Measurements from ENCODE around the gene CGNL1.

CGNL1 gene

DNA sequence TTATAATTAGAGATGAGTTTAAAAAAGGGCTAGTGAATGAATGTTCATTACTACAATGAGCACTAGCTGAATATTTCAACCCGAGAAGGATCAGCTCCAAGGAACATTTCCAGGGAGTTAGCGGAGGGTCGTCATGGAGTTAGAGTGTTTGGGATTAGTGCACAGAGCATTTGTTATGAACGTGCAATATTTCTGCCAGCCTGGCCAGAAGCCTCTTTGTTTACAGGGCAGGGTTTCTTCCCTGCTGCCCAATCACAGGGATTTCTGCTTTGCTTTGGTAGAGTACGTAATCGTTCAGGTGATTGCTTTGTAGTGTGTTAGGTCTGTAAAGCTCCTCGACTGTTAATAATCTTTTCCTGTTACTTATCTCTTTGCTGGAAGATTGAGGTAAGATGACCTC is 5.9 kb downstream of the CGNL1 start:
- Histone ChIP-seq H3K79me2 (ENCODE audit: low read length) (no peaks in the 10 kb centered on the region), H2AFZ (ENCODE audit: low read length) (no peak overlapping the region), H3K27ac (ENCODE audit: low read length) (no peak overlapping the region)

DNA sequence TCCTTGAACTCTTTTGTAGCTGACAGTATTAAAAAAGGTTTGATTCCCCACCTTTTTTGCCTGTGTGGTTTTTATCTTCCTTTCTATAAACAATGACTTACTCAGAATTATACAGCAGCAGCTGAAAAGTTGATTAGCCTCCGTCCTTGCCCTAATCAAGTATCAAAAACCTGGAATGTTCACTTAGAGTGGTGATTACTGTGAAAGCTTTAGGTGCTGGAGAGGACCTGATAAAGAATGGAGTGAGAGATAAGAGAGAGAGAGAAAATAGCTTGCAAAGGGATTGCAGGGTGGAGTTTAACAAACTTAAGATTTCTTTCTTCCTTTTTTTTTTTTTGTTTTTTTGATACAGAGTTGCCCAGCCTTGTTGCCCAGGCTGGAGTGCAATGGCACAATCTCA is 6.7 kb downstream of the CGNL1 start:
- no peak overlapping the region for H3K27ac ChIP-seq (ENCODE audit: low read length)
- no peaks in the 10 kb centered on the region for H3K9me2 ChIP-seq (replicated peaks; ENCODE audit: insufficient read depth, low read length)
- H3F3A ChIP-seq (ENCODE audit: insufficient read depth, low read length): no peaks in the 10 kb centered on the region
- no peak overlapping the region for H2AFZ ChIP-seq (ENCODE audit: low read length)
- no peak for DNase-seq
- no peak overlapping the region for H3K4me3 ChIP-seq (ENCODE audit: low read length)
- no peaks in the 10 kb centered on the region for H3K27me3 ChIP-seq (replicated peaks; ENCODE audit: insufficient read depth, low read length)
- H4K20me1 ChIP-seq (ENCODE audit: insufficient read depth, low read length): no peaks in the 10 kb centered on the region
- TF ChIP-seq EZH2 (optimal IDR thresholded peaks at IDR 0.05; ENCODE audit: low read depth, low read length) (no peak), EZH2phosphoT487 (IDR thresholded peaks at IDR 0.05; ENCODE audit: low read length) (no peak)
- TF ChIP-seq, protein P1, sequence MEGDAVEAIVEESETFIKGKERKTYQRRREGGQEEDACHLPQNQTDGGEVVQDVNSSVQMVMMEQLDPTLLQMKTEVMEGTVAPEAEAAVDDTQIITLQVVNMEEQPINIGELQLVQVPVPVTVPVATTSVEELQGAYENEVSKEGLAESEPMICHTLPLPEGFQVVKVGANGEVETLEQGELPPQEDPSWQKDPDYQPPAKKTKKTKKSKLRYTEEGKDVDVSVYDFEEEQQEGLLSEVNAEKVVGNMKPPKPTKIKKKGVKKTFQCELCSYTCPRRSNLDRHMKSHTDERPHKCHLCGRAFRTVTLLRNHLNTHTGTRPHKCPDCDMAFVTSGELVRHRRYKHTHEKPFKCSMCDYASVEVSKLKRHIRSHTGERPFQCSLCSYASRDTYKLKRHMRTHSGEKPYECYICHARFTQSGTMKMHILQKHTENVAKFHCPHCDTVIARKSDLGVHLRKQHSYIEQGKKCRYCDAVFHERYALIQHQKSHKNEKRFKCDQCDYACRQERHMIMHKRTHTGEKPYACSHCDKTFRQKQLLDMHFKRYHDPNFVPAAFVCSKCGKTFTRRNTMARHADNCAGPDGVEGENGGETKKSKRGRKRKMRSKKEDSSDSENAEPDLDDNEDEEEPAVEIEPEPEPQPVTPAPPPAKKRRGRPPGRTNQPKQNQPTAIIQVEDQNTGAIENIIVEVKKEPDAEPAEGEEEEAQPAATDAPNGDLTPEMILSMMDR (IDR thresholded peaks at IDR 0.05; ENCODE audit: low read length): no peak
- H3K4me2 ChIP-seq (ENCODE audit: low read depth, low read length): no peak overlapping the region
- H3K9ac ChIP-seq (ENCODE audit: low read length): no peak overlapping the region
- no peaks in the 10 kb centered on the region for H3K4me1 ChIP-seq (ENCODE audit: low read length)
- H3K9me3 ChIP-seq (replicated peaks; ENCODE audit: insufficient read depth, low read length): no peaks in the 10 kb centered on the region
- H3K79me2 ChIP-seq (ENCODE audit: low read length): no peaks in the 10 kb centered on the region
- no peaks in the 10 kb centered on the region for H3K36me3 ChIP-seq (replicated peaks; ENCODE audit: insufficient read depth, low read length)

More for the DNA sequence above, 5.9 kb downstream of the CGNL1 start:
- Histone ChIP-seq H3F3A (ENCODE audit: insufficient read depth, low read length) (no peaks in the 10 kb centered on the region), H3K9me2 (replicated peaks; ENCODE audit: insufficient read depth, low read length) (no peaks in the 10 kb centered on the region), H3K27me3 (replicated peaks; ENCODE audit: insufficient read depth, low read length) (0 out of 2 replicates have a peak, but pooled peaks cover 1% of the 10 kb centered on the region), H3K36me3 (replicated peaks; ENCODE audit: insufficient read depth, low read length) (no peaks in the 10 kb centered on the region), H3K4me1 (ENCODE audit: low read length) (no peaks in the 10 kb centered on the region), H3K9me3 (replicated peaks; ENCODE audit: insufficient read depth, low read length) (no peaks in the 10 kb centered on the region), H3K4me2 (ENCODE audit: low read depth, low read length) (no peak overlapping the region), H3K9ac (ENCODE audit: low read length) (no peak overlapping the region), H3K4me3 (ENCODE audit: low read length) (no peak overlapping the region), H4K20me1 (ENCODE audit: insufficient read depth, low read length) (no peaks in the 10 kb centered on the region)
- DNase-seq: no peak
- no peak for TF ChIP-seq EZH2phosphoT487 (IDR thresholded peaks at IDR 0.05; ENCODE audit: low read length)
- TF ChIP-seq, protein P1 (IDR thresholded peaks at IDR 0.05; ENCODE audit: low read length): no peak
- no peak for TF ChIP-seq EZH2 (optimal IDR thresholded peaks at IDR 0.05; ENCODE audit: low read depth, low read length)

DNA sequence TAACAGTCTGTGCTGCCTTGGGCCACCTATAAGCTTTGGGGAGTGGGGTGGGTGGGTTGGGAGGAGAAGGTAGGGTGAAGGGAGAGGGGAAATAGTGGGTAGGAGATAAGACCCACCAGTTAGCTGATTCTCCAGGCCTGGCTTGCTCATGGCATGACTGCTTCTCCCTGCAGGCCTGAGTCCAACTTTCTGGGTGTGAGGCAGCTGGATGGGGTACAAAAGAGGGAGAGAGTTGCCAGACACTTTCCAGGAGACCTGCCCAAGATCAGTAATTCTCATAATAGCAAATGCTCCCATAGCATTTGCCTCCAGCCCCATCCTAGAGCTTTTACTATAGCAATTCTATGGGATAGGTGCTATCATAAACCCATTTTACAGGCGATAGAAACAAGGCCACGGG is 7.7 kb downstream of the CGNL1 start:
- Histone ChIP-seq H3K9ac (ENCODE audit: low read length) (no peak overlapping the region), H3K9me3 (replicated peaks; ENCODE audit: insufficient read depth, low read length) (no peaks in the 10 kb centered on the region), H3K9me2 (replicated peaks; ENCODE audit: insufficient read depth, low read length) (no peaks in the 10 kb centered on the region), H3K79me2 (ENCODE audit: low read length) (no peaks in the 10 kb centered on the region), H4K20me1 (ENCODE audit: insufficient read depth, low read length) (no peaks in the 10 kb centered on the region), H3K4me2 (ENCODE audit: low read depth, low read length) (no peak overlapping the region), H3K36me3 (replicated peaks; ENCODE audit: insufficient read depth, low read length) (no peaks in the 10 kb centered on the region), H3F3A (ENCODE audit: insufficient read depth, low read length) (no peaks in the 10 kb centered on the region), H3K4me1 (ENCODE audit: low read length) (no peaks in the 10 kb centered on the region), H3K27ac (ENCODE audit: low read length) (no peak overlapping the region), H3K4me3 (ENCODE audit: low read length) (no peak overlapping the region), H3K27me3 (replicated peaks; ENCODE audit: insufficient read depth, low read length) (no peaks in the 10 kb centered on the region), H2AFZ (ENCODE audit: low read length) (no peak overlapping the region)
- DNase-seq: no peak
- TF ChIP-seq, protein P1 (IDR thresholded peaks at IDR 0.05; ENCODE audit: low read length): no peak
